GM12892 (cell line): ENCODE results near the gene LRRC27.

Experiments
- POLR2A ChIP-seq: IDR thresholded peaks from 2 replicates; pipeline ENCODE4 v1.6.1; 2011; ENCODE audit warnings: low read depth, low read length, control low read depth
- POLR2AphosphoS5 ChIP-seq: IDR thresholded peaks from 2 replicates; pipeline ENCODE4 v1.6.1; 2011; ENCODE audit warnings: low read depth, low read length, control low read depth

- TF ChIP-seq POLR2A (no peak), POLR2AphosphoS5 (no peak)
Measured at GRCh38 chr10:132399117-132400035, 67.4 kb downstream of the LRRC27 start.
